Activated naive CD4-positive, alpha-beta T cell treated with anti-CD3 and anti-CD28 coated beads, Interleukin-2, amount 50 U/mL, for 24 hours (primary cell): ENCODE data around the gene ISG20L2.
"Not testable (repeated sequence)": the region's sequence is repeated elsewhere in the genome, so short reads cannot be mapped to it uniquely, and the experiment has no call there.

ENCODE experiments used
- H3K27ac Mint-ChIP-seq: one replicate; pipeline ENCODE4 v1.8.0; 2021; ENCODE audit warnings: mild to moderate bottlenecking, mixed read lengths
- H3K27me3 Mint-ChIP-seq: one replicate; pipeline ENCODE4 v1.8.0; 2021; ENCODE audit warnings: mixed read lengths
- H3K36me3 Mint-ChIP-seq: one replicate; pipeline ENCODE4 v1.8.0; 2021; ENCODE audit warnings: mixed read lengths
- H3K4me1 Mint-ChIP-seq: one replicate; pipeline ENCODE4 v1.8.0; 2021; ENCODE audit warnings: mixed read lengths
- H3K4me3 Mint-ChIP-seq: one replicate; pipeline ENCODE4 v1.8.0; 2021; ENCODE audit warnings: mild to moderate bottlenecking, mixed read lengths
- H3K9me3 Mint-ChIP-seq: one replicate; pipeline ENCODE4 v1.8.0; 2021; ENCODE audit warnings: mixed read lengths

The ISG20L2 gene

DNA sequence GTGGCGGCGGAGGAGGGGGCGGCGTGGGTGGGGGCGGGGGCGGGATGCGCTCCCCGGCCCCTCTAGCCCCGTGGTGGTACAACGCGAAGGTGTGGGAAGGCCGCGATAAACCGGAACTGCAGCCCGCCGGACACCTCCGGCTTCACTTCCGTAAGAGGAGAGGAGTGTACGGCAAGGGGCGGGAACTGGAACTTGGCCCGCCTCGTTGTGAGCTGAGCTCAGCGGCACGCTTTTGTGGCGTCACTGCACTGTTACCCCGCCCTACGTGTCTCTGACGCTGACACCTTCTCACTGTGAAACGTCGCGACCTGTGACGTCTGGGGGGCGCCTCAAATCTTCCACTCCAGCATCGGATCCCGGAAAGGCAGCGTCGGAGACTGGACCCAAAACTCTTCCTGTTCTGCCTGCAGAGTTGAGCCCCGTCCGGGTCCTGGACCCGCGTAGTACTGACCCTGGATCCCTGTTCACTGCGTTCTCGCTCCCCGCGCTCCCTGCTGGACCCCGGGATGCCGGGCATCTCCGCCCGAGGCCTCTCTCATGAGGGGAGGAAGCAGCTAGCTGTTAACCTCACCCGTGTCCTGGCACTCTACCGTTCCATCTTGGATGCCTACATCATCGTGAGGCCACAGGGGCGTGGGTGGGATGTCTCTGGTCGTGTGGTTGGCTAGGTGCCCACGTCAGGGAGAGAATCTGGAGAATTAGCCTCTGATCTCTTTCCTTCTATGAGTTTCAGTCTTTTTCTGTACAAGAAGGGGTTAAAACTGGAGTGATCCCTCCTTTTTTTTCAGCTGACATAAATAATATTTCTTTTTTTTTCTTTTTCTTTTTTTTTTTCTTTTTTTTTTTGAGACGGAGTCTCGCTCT lies at the start of gene ISG20L2:
Gene ISG20L2, minus strand, starts transcription at position 168 of the 864 bp plus-strand sequence. CDS start 1,114 bp downstream, outside the sequence.
- Mint-ChIP-seq H3K4me1 (peaks cover 18% of the 10 kb centered on the region), H3K27me3 (no peaks in the 10 kb centered on the region), H3K36me3 (peaks cover 6% of the 10 kb centered on the region), H3K27ac (peak within 1 kb of the TSS; percentile 99), H3K4me3 (no peak within 1 kb of the TSS), H3K9me3 (no peaks in the 10 kb centered on the region)

DNA sequence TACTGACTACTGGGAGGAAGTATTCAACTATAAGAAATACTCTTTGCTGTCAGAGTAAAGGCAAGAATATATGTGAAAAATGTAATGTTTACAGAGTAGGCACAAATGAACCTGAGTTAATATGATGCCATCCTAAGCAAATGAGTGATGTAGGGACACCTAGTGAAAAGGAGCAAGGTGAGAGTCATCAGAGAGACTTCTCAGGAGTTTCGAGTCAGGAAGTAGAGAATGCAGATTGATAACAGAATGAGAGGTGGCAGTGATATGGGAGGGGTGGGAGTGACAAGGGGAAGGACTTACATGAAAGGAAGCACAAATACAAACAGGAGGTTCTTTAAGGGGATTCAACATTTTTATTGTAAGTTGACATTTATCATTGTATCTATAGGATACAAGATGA lies 49.0 kb upstream of the ISG20L2 start:
- Mint-ChIP-seq H3K27ac (peak overlapping the region; percentile 12), H3K4me3 (no peak overlapping the region), H3K36me3 (peaks cover 12% of the 10 kb centered on the region), H3K9me3 (no peaks in the 10 kb centered on the region), H3K4me1 (peaks cover 57% of the 10 kb centered on the region), H3K27me3 (no peaks in the 10 kb centered on the region)

GRCh38 chr1:156776942-156777341 lies 48.4 kb upstream of the ISG20L2 start:
- Mint-ChIP-seq H3K9me3 (no peaks in the 10 kb centered on the region), H3K4me1 (peaks cover 62% of the 10 kb centered on the region), H3K4me3 (peak overlapping the region; percentile 53), H3K27ac (peak overlapping the region; percentile 63), H3K36me3 (peaks cover 12% of the 10 kb centered on the region), H3K27me3 (no peaks in the 10 kb centered on the region)

- peak overlapping the region; percentile 2 for H3K4me3 Mint-ChIP-seq
- H3K4me1 Mint-ChIP-seq = peaks cover 60% of the 10 kb centered on the region
- H3K36me3 Mint-ChIP-seq = peaks cover 9% of the 10 kb centered on the region
- H3K9me3 Mint-ChIP-seq = no peaks in the 10 kb centered on the region
- no peaks in the 10 kb centered on the region for H3K27me3 Mint-ChIP-seq
- no peak overlapping the region for H3K27ac Mint-ChIP-seq
These were observed 47.2 kb upstream of the ISG20L2 start for GRCh38 chr1:156775799-156776198.

DNA sequence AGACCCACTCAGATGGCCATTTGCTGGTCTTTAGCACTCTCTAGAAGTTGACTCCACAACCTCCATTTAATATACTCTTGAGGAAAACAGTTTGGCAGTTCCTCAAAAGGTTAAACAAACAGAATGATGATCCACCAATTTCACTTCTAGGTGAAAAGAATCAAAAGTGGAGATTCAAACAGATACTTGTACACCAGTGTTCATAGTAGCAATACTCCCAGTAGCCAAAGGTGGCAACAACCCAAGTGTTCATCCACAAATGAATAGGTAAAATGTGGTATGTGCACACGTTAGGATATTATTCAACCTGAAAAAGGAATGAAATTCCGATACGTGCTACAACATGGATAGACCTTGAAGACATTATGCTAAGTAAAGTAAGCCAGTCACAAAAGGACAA lies 45.0 kb upstream of the ISG20L2 start:
- Mint-ChIP-seq H3K4me1 (peaks cover 77% of the 10 kb centered on the region), H3K27ac (peak overlapping the region; percentile 68), H3K9me3 (no peaks in the 10 kb centered on the region), H3K27me3 (no peaks in the 10 kb centered on the region), H3K4me3 (peak overlapping the region; percentile 52), H3K36me3 (peaks cover 18% of the 10 kb centered on the region)

DNA sequence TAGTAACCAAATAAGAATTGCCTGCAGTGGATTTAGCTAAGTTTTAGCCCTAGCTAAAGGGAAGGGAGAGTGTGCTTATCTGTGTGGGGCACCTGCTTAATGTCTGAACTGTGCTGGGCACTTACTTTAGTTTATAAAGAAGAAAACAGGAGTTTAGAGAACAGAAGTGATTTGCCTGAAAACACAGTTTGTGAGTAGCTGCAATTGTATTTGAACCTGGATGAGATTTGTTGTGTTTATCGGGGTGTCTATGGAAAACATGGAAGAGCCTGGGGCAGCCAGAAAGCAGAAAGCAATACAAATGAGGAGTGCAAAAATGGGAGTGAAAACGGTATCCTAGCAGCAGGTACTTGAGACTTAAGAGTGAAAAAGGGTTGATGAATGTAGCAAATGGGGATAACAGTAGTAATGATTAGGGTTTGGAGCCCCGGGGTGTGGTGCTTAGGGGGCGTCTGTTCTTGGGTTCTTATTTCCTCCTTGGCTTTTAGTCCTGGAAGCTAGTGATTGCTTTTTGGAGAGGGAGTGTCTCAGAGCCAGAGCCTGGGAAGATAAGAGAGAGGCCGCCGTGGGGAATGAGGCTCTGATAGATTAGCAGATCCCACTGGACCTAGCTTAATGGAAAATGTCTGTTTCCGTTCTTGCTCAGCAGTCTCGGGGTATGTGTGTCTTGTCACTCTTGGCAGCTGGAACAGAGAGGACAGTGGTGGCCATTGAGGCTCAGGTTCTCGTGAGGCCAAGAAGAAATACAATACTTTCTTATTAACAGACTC lies 44.3 kb upstream of the ISG20L2 start:
- no peaks in the 10 kb centered on the region for H3K27me3 Mint-ChIP-seq
- no peak overlapping the region for H3K4me3 Mint-ChIP-seq
- peaks cover 20% of the 10 kb centered on the region for H3K36me3 Mint-ChIP-seq
- no peak overlapping the region for H3K27ac Mint-ChIP-seq
- H3K9me3 Mint-ChIP-seq = no peaks in the 10 kb centered on the region
- peaks cover 74% of the 10 kb centered on the region for H3K4me1 Mint-ChIP-seq

GRCh38 chr1:156772222-156772621 lies 43.7 kb upstream of the ISG20L2 start:
- H3K9me3 Mint-ChIP-seq = no peaks in the 10 kb centered on the region
- H3K27me3 Mint-ChIP-seq = no peaks in the 10 kb centered on the region
- no peak overlapping the region for H3K27ac Mint-ChIP-seq
- H3K4me3 Mint-ChIP-seq = no peak overlapping the region
- H3K36me3 Mint-ChIP-seq = peaks cover 20% of the 10 kb centered on the region
- peaks cover 67% of the 10 kb centered on the region for H3K4me1 Mint-ChIP-seq

DNA sequence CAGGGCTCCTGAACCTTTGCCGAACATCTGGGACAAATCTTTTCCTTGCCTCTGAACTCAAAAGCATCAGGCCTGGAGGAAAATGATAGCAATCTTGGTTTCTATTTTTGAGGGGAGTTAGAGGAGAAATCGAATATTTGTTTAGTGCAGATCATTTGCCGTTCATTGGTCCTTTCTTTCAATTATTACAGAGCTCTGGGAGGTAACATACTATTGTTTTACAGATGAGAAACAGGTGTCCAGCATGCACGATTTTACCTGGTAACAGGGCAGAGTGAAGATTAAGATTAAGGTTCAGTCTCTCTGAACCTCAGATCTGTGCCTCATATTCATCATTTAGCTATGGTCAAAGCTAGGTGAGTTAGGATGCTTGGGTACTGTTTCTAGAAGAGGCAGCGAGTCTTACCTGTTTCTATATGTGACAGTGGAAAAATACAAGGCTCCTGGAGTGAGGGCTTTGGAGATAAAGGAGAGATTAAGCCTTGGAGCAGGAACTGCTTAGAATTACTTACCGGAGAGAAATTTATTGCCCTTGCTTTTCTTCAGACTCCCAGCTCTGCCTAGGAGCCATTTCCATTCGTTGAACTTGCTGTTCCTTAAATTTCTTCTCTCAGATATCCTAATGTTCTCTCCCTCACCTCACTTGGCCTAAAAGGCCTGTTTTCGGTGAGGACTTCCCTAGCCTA lies 40.2 kb upstream of the ISG20L2 start:
- Mint-ChIP-seq H3K27me3 (no peaks in the 10 kb centered on the region), H3K27ac (peak overlapping the region; percentile 59), H3K36me3 (peaks cover 18% of the 10 kb centered on the region), H3K4me1 (peaks cover 54% of the 10 kb centered on the region), H3K9me3 (no peaks in the 10 kb centered on the region), H3K4me3 (no peak overlapping the region)

- H3K4me3 Mint-ChIP-seq = no peak overlapping the region
These were observed 39.5 kb upstream of the ISG20L2 start for GRCh38 chr1:156767879-156768604.

DNA sequence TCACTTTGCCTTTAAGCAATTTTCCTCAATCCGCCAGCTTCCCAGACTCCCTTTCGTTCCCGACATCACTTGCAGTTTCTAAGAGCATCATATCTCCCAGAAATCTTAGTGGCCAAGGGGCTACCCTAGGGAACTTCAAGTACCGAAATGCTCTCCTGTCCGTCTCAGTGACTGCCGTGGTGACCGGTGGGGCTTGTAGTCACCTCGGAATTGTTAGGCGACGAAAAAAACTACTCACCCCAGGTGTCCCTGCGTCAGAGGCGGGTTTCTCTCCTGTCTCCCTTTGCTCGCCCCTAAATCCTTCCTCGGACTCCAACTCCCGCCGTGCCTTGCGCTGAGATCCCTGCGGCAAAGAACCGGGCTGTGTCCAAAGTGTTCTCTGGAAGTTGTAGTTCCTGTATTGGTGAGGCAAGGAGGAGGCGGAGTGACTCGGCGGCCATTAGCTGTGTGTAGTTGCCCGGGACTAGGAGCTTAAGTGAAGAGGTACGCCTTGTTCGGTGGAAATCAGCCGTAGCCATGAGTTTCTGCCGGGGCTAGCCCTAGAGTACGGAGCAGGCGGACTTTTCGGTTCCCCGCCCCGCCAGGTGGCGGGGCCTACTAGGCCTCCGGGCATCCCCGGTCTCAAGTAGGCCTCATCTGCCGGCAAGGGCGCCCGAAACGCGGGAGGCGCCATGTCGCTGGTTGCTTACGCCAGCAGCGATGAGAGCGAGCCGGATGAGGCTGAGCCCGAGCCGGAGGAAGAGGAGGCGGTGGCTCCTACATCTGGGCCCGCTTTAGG lies 38.7 kb upstream of the ISG20L2 start, which contains the start of gene PRCC:
Gene PRCC, plus strand, starts transcription at position 435 of the 778 bp plus-strand sequence. Its CDS starts 237 bp downstream, at position 672.
- H3K4me3 Mint-ChIP-seq = no peak within 1 kb of the TSS
- peaks cover 17% of the 10 kb centered on the region for H3K36me3 Mint-ChIP-seq
- no peaks in the 10 kb centered on the region for H3K27me3 Mint-ChIP-seq
- H3K9me3 Mint-ChIP-seq = no peaks in the 10 kb centered on the region
- H3K27ac Mint-ChIP-seq = no peak within 1 kb of the TSS
- H3K4me1 Mint-ChIP-seq = peaks cover 39% of the 10 kb centered on the region

More at GRCh38 chr1:156767879-156768604, 39.5 kb upstream of the ISG20L2 start:
- no peak overlapping the region for H3K27ac Mint-ChIP-seq
- no peaks in the 10 kb centered on the region for H3K27me3 Mint-ChIP-seq
- H3K4me1 Mint-ChIP-seq = peaks cover 47% of the 10 kb centered on the region
- H3K9me3 Mint-ChIP-seq = no peaks in the 10 kb centered on the region
- H3K36me3 Mint-ChIP-seq = peaks cover 17% of the 10 kb centered on the region

DNA sequence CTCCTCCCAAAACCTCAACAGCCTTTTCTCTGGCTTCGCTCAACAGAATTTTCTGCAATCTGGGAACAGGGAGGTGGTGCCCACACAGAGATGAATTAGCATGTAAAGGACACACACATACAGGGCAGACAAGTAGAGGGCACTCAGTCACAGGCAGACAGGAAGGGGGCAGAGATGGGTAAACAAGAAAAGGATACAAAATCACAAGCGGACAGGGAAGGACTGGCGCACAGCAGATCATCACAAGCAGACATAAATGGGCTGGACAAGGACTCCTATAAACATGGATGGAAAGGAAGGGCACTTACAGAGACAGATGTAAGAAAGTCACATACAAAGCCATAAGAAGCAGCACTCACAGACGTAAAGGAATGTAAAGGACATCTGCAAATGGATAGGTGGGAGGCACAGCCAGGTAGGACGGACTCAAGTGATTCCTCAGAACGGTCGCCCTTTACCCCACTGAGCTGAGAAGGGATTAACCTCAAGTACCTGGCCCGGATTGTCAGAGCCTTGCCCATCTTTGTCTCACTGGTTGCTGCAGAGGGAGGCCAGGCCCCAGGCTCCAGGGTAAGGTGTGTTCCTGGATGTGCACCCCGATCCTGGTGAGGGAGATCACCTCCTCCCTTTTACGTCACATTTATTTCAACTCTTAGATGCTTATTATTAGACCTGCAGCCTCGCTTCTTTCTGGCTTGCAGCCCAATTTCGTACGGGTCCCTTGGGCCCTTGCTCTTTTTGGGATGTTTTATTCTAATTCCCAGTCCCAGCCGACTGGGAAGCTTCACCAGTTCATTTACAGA lies 37.9 kb upstream of the ISG20L2 start:
- Mint-ChIP-seq H3K9me3 (no peaks in the 10 kb centered on the region), H3K4me3 (no peak overlapping the region), H3K27me3 (no peaks in the 10 kb centered on the region), H3K36me3 (peaks cover 17% of the 10 kb centered on the region), H3K4me1 (peaks cover 34% of the 10 kb centered on the region), H3K27ac (no peak overlapping the region)

GRCh38 chr1:156765666-156766065 lies 37.1 kb upstream of the ISG20L2 start:
- Mint-ChIP-seq H3K36me3 (peaks cover 10% of the 10 kb centered on the region), H3K9me3 (no peaks in the 10 kb centered on the region), H3K27me3 (no peaks in the 10 kb centered on the region), H3K4me3 (no peak overlapping the region), H3K4me1 (peaks cover 26% of the 10 kb centered on the region), H3K27ac (no peak overlapping the region)

- H3K9me3 Mint-ChIP-seq, H3K36me3 Mint-ChIP-seq, H3K27ac Mint-ChIP-seq, H3K27me3 Mint-ChIP-seq, H3K4me3 Mint-ChIP-seq: not testable (repeated sequence)
- peaks cover 22% of the 10 kb centered on the region for H3K4me1 Mint-ChIP-seq
These were observed 36.6 kb upstream of the ISG20L2 start for GRCh38 chr1:156765136-156765535.

GRCh38 chr1:156760796-156761104 lies 32.2 kb upstream of the ISG20L2 start:
- Mint-ChIP-seq H3K9me3 (no peaks in the 10 kb centered on the region), H3K27ac (no peak overlapping the region), H3K4me1 (peaks cover 7% of the 10 kb centered on the region), H3K27me3 (no peaks in the 10 kb centered on the region), H3K36me3 (no peaks in the 10 kb centered on the region), H3K4me3 (no peak overlapping the region)
